MCF 10A (cell line): ENCODE results near the gene TMEM109. TPM values are rescaled to one million over a fixed set of nuclear protein-coding genes. Genes with fewer than 3 reads are reported as not detected.

Experiments
- BruUV-seq: library from RNA; stranded (reverse); fragments of 400-500 nt; replicated peaks from 2 replicates; lab custom pipeline; 2021; lab: Mats Ljungman, UMichigan
- CTCF ChIA-PET: fragments of 300-600 bp; sonication (Branson Sonifier 250); formaldehyde crosslinking; extraction: SDS; loops from one replicate; lab custom pipeline; 2021; ENCODE audit warnings: antibody characterized with exemption, inconsistent platforms; lab: Yijun Ruan, JAX
- POLR2A ChIA-PET: fragments of 300-600, 350-650 bp; sonication (Branson Sonifier 250); formaldehyde crosslinking; extraction: SDS; loops from one replicate; lab custom pipeline; 2020; ENCODE audit warnings: antibody characterized with exemption, inconsistent platforms; lab: Yijun Ruan, JAX
- DNase-seq: peaks from one replicate; pipeline ENCODE4 v3.0.0-alpha.2; 2018; ENCODE audit not compliant: unreplicated experiment
- H3K27ac Mint-ChIP-seq: one replicate; pipeline ENCODE4 v1.8.0; 2022; ENCODE audit warnings: mild to moderate bottlenecking, low read depth, mixed read lengths; ENCODE audit not compliant: unreplicated experiment
- H3K27me3 Mint-ChIP-seq: one replicate; pipeline ENCODE4 v1.8.0; 2022; ENCODE audit warnings: mixed read lengths; ENCODE audit not compliant: insufficient read depth, unreplicated experiment
- H3K36me3 Mint-ChIP-seq: one replicate; pipeline ENCODE4 v1.8.0; 2022; ENCODE audit warnings: mild to moderate bottlenecking, moderate library complexity, mixed read lengths; ENCODE audit not compliant: insufficient read depth, unreplicated experiment
- H3K4me1 Mint-ChIP-seq: one replicate; pipeline ENCODE4 v1.8.0; 2022; ENCODE audit warnings: mixed read lengths; ENCODE audit not compliant: insufficient read depth, unreplicated experiment
- H3K4me3 Mint-ChIP-seq: one replicate; pipeline ENCODE4 v1.8.0; 2022; ENCODE audit warnings: mild to moderate bottlenecking, moderate library complexity, mixed read lengths; ENCODE audit not compliant: unreplicated experiment
- H3K9me3 Mint-ChIP-seq: one replicate; pipeline ENCODE4 v1.8.0; 2022; ENCODE audit warnings: mixed read lengths; ENCODE audit not compliant: unreplicated experiment
- CTCF ChIP-seq: fragments of 200-600 bp; IDR thresholded peaks from one replicate; pipeline ENCODE4 v1.8.0; 2022; ENCODE audit warnings: antibody characterized with exemption, mild to moderate bottlenecking; ENCODE audit not compliant: unreplicated experiment
- intact Hi-C: fragments of 100-400 bp; cut with micrococcal nuclease; formaldehyde crosslinking; loops from 2 replicates; pipeline ENCODE4 v1.14.1; 2022
- total RNA-seq: library from RNA; stranded (reverse); gene quantifications from 2 replicates; pipeline ENCODE4 v1.2.3, GENCODE V29; 2022

The TMEM109 gene
- total RNA-seq, 1 experiment from 2014 or later: 45.8 TPM

DNA sequence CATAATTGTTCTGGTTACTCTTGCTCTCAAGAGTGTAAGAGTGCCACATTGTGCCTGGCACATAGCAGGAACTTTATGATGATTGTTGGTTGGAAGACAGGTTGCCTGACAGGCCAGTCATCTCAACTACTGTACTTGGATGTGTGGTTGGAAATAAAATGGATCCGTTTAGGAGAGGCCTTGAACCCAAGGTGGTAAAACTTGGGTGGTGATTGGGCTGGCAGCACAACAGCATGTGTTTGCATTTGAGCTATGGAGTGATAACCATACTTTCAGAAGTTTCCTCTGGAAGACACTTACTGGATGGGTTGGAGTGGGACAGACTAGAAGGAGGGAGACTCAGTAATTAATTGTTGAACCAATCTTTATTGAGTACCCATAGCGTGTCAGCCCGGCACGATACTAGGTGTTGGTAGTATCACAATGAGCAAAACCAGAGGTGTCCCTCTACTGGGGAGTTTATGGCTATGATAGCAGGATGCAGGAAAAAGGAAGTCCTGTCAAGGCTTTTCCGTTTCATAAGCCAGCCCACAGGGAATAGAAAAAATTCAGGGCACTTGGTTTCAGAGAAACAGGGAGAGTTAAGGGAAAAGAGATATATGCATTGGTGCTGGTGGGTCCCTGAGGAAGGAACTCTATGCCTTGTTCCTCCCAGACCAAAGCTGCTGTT is 3.1 kb upstream of the TMEM109 start:
- intact Hi-C loops: loop anchor here (10.0 kb wide), 1 partner anchor 254 kb away; the partner anchor contains the start of gene VPS37C
- no peaks in the 10 kb centered on the region for H3K9me3 Mint-ChIP-seq

DNA sequence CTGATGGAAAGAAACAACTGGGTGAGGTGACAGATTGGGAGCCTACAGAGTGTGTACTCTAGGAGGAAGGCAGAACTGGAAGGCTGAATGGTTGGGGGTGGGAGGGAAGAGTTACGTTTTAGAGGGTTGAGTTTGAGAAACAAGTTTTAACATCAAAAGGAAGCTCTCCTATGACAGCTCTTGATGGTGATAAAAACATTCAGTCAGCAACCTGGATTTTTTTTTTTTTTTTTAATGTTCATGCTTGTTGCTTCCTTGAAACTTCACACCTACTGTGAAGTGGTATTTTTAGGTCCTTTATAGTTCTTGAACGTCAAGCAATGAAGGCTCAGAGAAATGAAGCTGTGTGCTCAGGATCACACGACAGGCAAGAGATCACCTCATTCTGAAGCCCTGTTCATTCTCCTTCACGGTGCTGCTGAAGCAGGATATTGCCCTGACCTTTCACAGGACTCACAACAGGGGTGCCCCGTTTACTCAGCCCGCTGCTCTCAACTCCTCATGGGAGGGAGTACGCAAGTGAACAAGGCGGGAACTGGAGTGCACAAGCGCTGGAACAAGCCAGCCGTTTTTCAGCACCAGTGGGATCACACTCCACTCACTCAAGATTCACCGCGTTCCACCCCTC is 1.6 kb upstream of the TMEM109 start:
- ChIA-PET POLR2A (interaction anchor here (0.6 to 1.6 kb wide), 3 partner anchors 152 to 741 kb away, joined by 3 to 7 read pairs (median 4); no protein-coding TSS in a partner anchor), CTCF (interaction anchor here (0.6 to 2.1 kb wide), 3 partner anchors 13 to 136 kb away, joined by 4 to 15 read pairs (median 10); no protein-coding TSS in a partner anchor)
- Mint-ChIP-seq H3K9me3 (no peaks in the 10 kb centered on the region), H3K27ac (no peak overlapping the region), H3K4me1 (peaks cover 23% of the 10 kb centered on the region), H3K4me3 (no peak overlapping the region), H3K36me3 (no peaks in the 10 kb centered on the region), H3K27me3 (peaks cover 11% of the 10 kb centered on the region)
- intact Hi-C loops: loop anchor here (10.0 kb wide), 1 partner anchor 252 kb away; the partner anchor contains the start of gene VPS37C
- BruUV-seq: no TSS peak
- TF ChIP-seq CTCF: no peak
- no peak for DNase-seq

More for the DNA sequence above, 3.1 kb upstream of the TMEM109 start:
- ChIA-PET POLR2A (no interaction called here), CTCF (no interaction called here)
- no peak for TF ChIP-seq CTCF
- no peak overlapping the region for H3K27ac Mint-ChIP-seq
- peaks cover 14% of the 10 kb centered on the region for H3K4me1 Mint-ChIP-seq
- BruUV-seq: no TSS peak
- no peak for DNase-seq
- no peak overlapping the region for H3K4me3 Mint-ChIP-seq
- no peaks in the 10 kb centered on the region for H3K36me3 Mint-ChIP-seq
- H3K27me3 Mint-ChIP-seq: peaks cover 11% of the 10 kb centered on the region

GRCh38 chr11:60912851-60913528 is 968 bp upstream of the TMEM109 start:
- Mint-ChIP-seq H3K36me3 (no peaks in the 10 kb centered on the region), H3K27me3 (peaks cover 11% of the 10 kb centered on the region), H3K4me3 (peak overlapping the region; percentile 97), H3K9me3 (no peaks in the 10 kb centered on the region), H3K27ac (peak overlapping the region; percentile 95), H3K4me1 (peaks cover 23% of the 10 kb centered on the region)
- no peak for DNase-seq
- BruUV-seq: no TSS peak
- ChIA-PET CTCF (interaction anchor here (0.6 to 2.1 kb wide), 5 partner anchors 14 to 341 kb away, joined by 3 to 15 read pairs (median 5); no protein-coding TSS in a partner anchor), POLR2A (interaction anchor here (0.6 to 4.7 kb wide), 11 partner anchors 8 to 1364 kb away, joined by 3 to 69 read pairs (median 7); partner anchors contain the start of genes CCDC86, PRPF19, TMEM132A and VPS37C)
- intact Hi-C loops: loop anchor here (10.0 kb wide), 1 partner anchor 252 kb away; the partner anchor contains the start of gene VPS37C
- TF ChIP-seq CTCF: no peak
